OCI-M2 (cell line): ENCODE results near the gene MTERF4.

ENCODE experiments used
- DNase-seq: peaks from one replicate; lab custom pipeline; 2025; ENCODE audit not compliant: unreplicated experiment; lab: John Stamatoyannopoulos, UW

Gene MTERF4

GRCh38 chr2:241070811-241071676 lies 31.0 kb downstream of the MTERF4 start:
- no peak for DNase-seq

GRCh38 chr2:241070361-241070760 lies 31.7 kb downstream of the MTERF4 start:
- DNase-seq: no peak

GRCh38 chr2:241069821-241070281 lies 32.2 kb downstream of the MTERF4 start:
- no peak for DNase-seq

DNA sequence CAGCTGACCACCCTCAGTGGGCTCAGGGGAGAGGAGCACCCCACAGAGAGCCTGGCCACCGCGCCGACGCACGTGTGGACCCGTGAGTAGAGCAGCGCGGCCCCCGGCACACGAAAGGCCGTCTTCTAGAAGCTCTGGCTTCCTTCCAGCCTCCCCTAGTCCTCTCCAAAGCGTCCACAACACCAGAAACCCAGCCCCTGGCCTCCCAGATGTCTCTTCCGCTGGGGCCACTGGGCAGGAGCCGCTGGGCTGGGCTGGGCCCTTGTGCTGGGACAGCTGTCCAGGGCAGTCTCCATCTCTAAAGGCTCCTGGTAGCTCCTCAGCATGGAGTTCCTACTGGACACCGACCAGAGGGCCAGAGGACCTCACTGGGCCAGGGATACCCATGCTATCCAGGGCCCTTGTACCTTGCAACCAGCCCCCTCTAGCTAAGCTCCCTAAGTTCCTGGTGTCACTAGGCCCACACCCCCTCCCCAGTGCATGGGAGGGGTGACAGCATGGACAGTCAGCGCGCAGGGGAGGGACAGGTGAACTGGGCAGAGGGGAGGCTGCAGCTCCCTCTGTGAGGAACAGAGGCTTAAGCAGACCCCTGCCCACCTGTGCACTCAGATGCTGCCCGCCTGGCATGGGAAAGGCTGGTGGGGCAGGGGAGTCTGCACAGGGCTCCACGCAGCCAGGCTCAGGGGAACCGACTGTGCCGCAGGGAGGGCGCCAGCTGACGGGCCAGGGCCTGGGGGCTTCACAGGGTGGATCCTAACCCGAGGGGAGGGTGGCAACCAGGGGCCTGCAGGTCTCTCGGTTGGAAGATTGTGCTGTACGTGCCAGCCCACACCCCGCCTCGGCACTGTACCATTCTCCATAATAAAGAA lies 32.9 kb downstream of the MTERF4 start:
- DNase-seq: no peak

GRCh38 chr2:241068136-241068941 lies 33.7 kb downstream of the MTERF4 start:
- DNase-seq: no peak

- DNase-seq: no peak
These were observed 34.5 kb downstream of the MTERF4 start for GRCh38 chr2:241067501-241068135.

DNA sequence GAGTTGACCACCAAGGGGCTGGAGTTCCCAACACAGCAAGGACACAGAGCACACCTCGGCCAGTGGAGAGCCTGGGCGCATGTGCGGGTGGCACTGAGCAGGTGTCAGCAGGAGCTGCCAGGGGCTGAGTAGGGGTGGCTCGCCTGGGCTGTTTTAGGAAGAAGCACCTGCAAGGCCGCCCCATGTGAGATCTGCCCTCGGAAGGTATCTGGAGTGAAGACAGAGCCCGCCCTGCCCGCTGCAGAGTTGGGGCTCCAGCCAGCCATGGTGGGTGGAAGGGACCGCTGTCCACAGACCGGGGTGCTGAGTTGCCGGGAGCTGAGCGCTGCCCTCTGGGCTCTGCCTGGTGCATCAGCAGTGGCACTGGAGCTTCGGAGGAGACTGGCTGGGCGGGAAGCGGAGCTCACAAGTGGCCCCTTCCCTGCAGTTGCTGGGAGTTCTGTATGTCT lies 35.2 kb downstream of the MTERF4 start:
- DNase-seq: no peak

GRCh38 chr2:241066171-241066892 lies 35.8 kb downstream of the MTERF4 start:
- DNase-seq: no peak

DNA sequence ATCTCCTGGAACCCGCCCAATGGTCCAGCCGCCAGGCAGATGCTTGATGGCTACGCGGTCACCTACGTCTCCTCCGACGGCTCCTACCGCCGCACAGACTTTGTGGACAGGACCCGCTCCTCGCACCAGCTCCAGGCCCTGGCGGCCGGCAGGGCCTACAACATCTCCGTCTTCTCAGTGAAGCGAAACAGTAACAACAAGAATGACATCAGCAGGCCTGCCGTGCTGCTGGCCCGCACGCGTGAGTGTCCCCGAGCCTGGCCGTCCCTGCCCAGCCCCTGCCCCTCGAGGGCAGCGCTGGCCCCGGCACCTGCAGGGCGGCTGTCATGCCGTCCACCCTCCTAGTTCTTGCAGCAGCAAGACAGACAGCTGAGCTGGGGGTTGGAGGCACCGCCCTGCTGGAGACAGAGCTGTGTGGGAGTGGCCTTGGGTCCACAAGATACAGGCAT lies 36.7 kb downstream of the MTERF4 start:
- DNase-seq: no peak

DNA sequence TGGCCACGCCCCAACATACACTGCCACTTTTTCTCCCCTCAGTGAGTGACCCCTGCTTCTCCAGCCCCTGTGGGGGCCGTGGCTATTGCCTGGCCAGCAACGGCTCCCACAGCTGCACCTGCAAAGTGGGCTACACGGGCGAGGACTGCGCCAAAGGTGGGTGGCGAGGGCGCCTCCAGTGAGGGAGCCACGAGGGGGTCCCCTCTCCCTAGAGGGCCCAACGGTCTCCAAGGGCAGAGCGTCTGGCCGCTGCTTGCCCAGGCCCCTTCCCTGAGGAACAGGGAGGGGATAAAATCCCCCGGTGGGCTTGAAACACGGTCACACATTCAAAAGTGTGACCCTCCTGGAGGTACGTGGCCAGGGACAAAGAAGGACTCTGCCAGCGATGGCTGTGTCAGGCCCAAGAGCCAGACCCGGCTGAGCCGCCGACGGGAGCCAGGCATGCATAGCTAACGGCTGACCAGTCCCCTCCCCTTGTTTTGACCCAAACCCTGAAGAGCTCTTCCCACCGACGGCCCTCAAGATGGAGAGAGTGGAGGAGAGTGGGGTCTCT lies 37.2 kb downstream of the MTERF4 start:
- no peak for DNase-seq

DNA sequence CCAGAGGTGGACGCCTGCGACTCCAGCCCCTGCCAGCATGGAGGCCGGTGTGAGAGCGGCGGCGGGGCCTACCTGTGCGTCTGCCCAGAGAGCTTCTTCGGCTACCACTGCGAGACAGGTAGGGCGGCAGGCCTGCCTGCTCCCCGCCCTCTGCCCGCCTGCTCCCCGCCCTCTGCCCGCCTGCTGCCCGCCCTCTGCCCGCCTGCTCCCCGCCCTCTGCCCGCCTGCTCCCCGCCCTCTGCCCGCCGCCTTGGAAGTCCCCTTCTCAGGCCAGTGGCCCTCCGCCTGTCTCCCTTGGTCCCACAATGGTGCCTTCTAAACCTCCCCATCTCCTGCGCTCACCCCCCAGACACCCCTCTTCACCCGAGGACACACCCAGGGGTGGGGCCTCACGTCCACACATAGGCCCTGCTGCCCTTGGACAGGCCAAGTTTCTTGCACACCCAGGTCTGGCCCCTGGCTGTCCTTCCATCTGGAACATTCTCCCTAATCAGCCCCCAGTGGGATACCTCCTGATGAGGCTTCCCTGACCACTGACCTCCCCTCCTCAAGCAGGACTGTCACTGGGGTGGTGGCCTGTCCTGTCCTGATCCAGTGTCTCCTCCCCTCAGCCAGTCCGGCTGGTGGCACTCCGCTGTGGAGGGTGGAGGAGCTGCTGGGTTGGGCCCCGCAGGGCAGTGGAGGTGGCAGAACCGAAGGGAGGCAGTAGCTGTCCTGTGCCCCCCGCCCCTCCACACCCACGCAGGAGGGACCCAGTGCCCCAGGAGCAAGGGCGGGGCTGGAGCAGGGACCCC lies 37.9 kb downstream of the MTERF4 start:
- DNase-seq: no peak

- DNase-seq: no peak
These were observed 38.5 kb downstream of the MTERF4 start for GRCh38 chr2:241063587-241063986.

DNA sequence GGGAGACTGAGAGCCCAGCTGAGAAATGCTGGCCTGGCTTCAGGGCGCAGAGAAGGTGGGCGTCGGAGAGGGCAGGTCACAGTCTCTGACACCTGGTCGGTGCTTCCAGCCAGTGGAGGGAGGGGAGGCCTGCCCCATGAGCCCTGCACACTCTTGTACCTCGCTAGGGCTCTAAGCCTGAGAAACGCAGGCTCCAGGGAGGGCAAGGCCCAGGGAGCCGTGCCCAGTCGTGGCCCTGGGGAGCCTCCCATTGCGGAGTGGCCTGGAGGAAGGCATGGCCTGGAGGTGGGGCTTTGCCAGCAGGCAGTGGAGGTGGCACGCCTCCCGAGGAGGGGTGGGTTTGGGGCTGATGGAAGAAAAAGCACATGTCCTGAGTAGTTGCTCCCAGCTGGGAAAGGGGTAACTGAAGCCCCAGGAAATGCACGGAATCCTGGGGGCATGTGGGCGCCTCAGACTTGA lies 39.0 kb downstream of the MTERF4 start:
- DNase-seq: no peak

- DNase-seq: no peak
These were observed 39.5 kb downstream of the MTERF4 start for GRCh38 chr2:241062389-241063092.

- DNase-seq: no peak
These were observed 40.8 kb downstream of the MTERF4 start for GRCh38 chr2:241061275-241061674.

- no peak for DNase-seq
These were observed 48.4 kb downstream of the MTERF4 start for GRCh38 chr2:241053576-241054251.

GRCh38 chr2:241052677-241053360 lies 49.3 kb downstream of the MTERF4 start:
- DNase-seq: no peak
